H1 (cell line): ENCODE measurements around the gene FCHSD1. TPM values are rescaled to one million over a fixed set of nuclear protein-coding genes. Genes with fewer than 3 reads are reported as not detected.

ENCODE experiments used
- CTCF ChIA-PET: fragments of 300-600 bp; sonication (Branson Sonifier 250); formaldehyde crosslinking; loops from one replicate; lab custom pipeline; 2021; ENCODE audit not compliant: partially characterized antibody; lab: Charles Lee
- POLR2A ChIA-PET: fragments of 300-600 bp; sonication (Branson Sonifier 250); formaldehyde crosslinking; loops from one replicate; lab custom pipeline; 2021; ENCODE audit warnings: inconsistent platforms; ENCODE audit not compliant: partially characterized antibody; lab: Charles Lee
- DNase-seq, 2 experiments: peaks; one replicate each; pipeline versions ENCODE4 v3.0.0 to v3.0.0-alpha.2; 2010 to 2022; ENCODE audit warnings: low spot score in 2 of 2, low read depth in 1 of 2, mixed read lengths in 1 of 2
- FAIRE-seq: peaks from 2 replicates; lab custom pipeline; 2011; peaks lifted over from hg19 to GRCh38; lab: Jason Lieb, UNC
- H2AFZ ChIP-seq: 2 replicates; pipeline ENCODE4 v1.8.1; 2012; ENCODE audit warnings: low read length, inconsistent platforms
- H2AK5ac ChIP-seq: 2 replicates; pipeline ENCODE4 v1.6.1; 2013; ENCODE audit warnings: low read depth, low read length
- H2BK120ac ChIP-seq: replicated peaks from 2 replicates; pipeline ENCODE3; 2013; ENCODE audit warnings: low read depth, low read length, inconsistent platforms
- H2BK12ac ChIP-seq: 2 replicates; pipeline ENCODE4 v1.6.1; 2013; ENCODE audit warnings: low read depth, low read length
- H2BK15ac ChIP-seq: 2 replicates; pipeline ENCODE4 v1.6.1; 2013; ENCODE audit warnings: low read length
- H2BK20ac ChIP-seq: 2 replicates; pipeline ENCODE4 v1.6.1; 2013; ENCODE audit warnings: low read length
- H2BK5ac ChIP-seq: 2 replicates; pipeline ENCODE4 v1.6.1; 2013; ENCODE audit warnings: low read depth, low read length
- H3K14ac ChIP-seq: 2 replicates; pipeline ENCODE4 v1.6.1; 2013; ENCODE audit warnings: inconsistent platforms; ENCODE audit not compliant: insufficient read length
- H3K18ac ChIP-seq: 2 replicates; pipeline ENCODE4 v1.6.1; 2013; ENCODE audit warnings: low read length; ENCODE audit errors: extremely low read depth
- H3K23ac ChIP-seq: 2 replicates; pipeline ENCODE4 v1.6.1; 2013; ENCODE audit warnings: inconsistent platforms; ENCODE audit not compliant: insufficient read length
- H3K23me2 ChIP-seq: 2 replicates; pipeline ENCODE4 v1.6.1; 2013; ENCODE audit warnings: low read depth, low read length
- H3K27ac ChIP-seq: 2 replicates; pipeline ENCODE4 v1.6.1; 2011; ENCODE audit warnings: low read depth, low read length, inconsistent platforms
- H3K27me3 ChIP-seq, 4 experiments: replicated peaks in 1 of 4; 1 replicate in 1 of 4; 2 replicates in 3 of 4; pipeline versions ENCODE4 v1.6.1 to v1.8.1; 2011 to 2013; ENCODE audit warnings: low read length in 3 of 4, mild to moderate bottlenecking in 3 of 4, inconsistent platforms in 2 of 4, mixed read lengths in 2 of 4, moderate library complexity in 1 of 4; ENCODE audit not compliant: control insufficient read depth in 3 of 4, insufficient read depth in 3 of 4; ENCODE audit errors: extremely low read depth in 1 of 4
- H3K36me3 ChIP-seq, 4 experiments: 2 replicates each; pipeline versions ENCODE4 v1.6.1 to v1.8.1; 2011 to 2013; ENCODE audit warnings: mild to moderate bottlenecking in 4 of 4, low read length in 3 of 4, moderate library complexity in 2 of 4, control low read depth in 1 of 4, inconsistent platforms in 1 of 4; ENCODE audit not compliant: insufficient read depth in 4 of 4, control insufficient read depth in 2 of 4
- H3K4ac ChIP-seq: replicated peaks from 2 replicates; pipeline ENCODE3; 2013; ENCODE audit warnings: low read length, low read depth, mixed read lengths, inconsistent platforms; ENCODE audit not compliant: insufficient read length
- H3K4me1 ChIP-seq, 4 experiments: replicated peaks in 1 of 4; 1 replicate in 1 of 4; 2 replicates in 3 of 4; pipeline versions ENCODE4 v1.6.1 to v1.8.1; 2011 to 2013; ENCODE audit warnings: low read length in 3 of 4, inconsistent platforms in 2 of 4, mixed read lengths in 1 of 4; ENCODE audit not compliant: insufficient read depth in 4 of 4, control insufficient read depth in 3 of 4
- H3K4me2 ChIP-seq, 2 experiments: 2 replicates each; pipeline versions ENCODE4 v1.6.1 to v1.8.1; 2011 to 2013; ENCODE audit warnings: low read depth in 2 of 2, low read length in 2 of 2, control low read depth in 1 of 2, inconsistent platforms in 1 of 2, mild to moderate bottlenecking in 1 of 2; ENCODE audit not compliant: insufficient read depth in 1 of 2
- H3K4me3 ChIP-seq, 4 experiments: fragments of 200-600, 300-600 bp in 1 of 4; sonication (generic), shearing (Covaris generic), sonication (Bioruptor Twin) in 1 of 4; 2 replicates each; pipeline versions ENCODE4 v1.5.1 to v1.8.1; 2011 to 2016; ENCODE audit warnings: low read length in 4 of 4, low read depth in 3 of 4, control low read depth in 2 of 4, inconsistent platforms in 2 of 4, mild to moderate bottlenecking in 2 of 4, mixed read lengths in 1 of 4, moderate library complexity in 1 of 4; ENCODE audit not compliant: insufficient read depth in 2 of 4; ENCODE audit errors: extremely low read depth in 1 of 4
- H3K56ac ChIP-seq: replicated peaks from 2 replicates; pipeline ENCODE3; 2013; ENCODE audit warnings: low read depth, mild to moderate bottlenecking, mixed read lengths, low read length, inconsistent platforms; ENCODE audit not compliant: insufficient read length
- H3K79me1 ChIP-seq: 2 replicates; pipeline ENCODE4 v1.6.1; 2013; ENCODE audit warnings: low read depth, low read length, control low read depth
- H3K79me2 ChIP-seq, 2 experiments: 2 replicates each; pipeline versions ENCODE4 v1.6.1 to v1.8.1; 2012 to 2013; ENCODE audit warnings: low read length in 2 of 2, mild to moderate bottlenecking in 2 of 2, inconsistent platforms in 1 of 2; ENCODE audit not compliant: insufficient read depth in 2 of 2, control insufficient read depth in 1 of 2
- H3K9ac ChIP-seq, 4 experiments: replicated peaks in 1 of 4; 1 replicate in 1 of 4; 2 replicates in 3 of 4; pipeline versions ENCODE4 v1.6.1 to v1.8.1; 2011 to 2013; ENCODE audit warnings: low read depth in 3 of 4, low read length in 3 of 4, control low read depth in 2 of 4, mild to moderate bottlenecking in 2 of 4, moderate library complexity in 2 of 4, inconsistent platforms in 1 of 4; ENCODE audit errors: extremely low read depth in 1 of 4
- H3K9me3 ChIP-seq, 2 experiments: 2 replicates each; pipeline versions ENCODE4 v1.6.1 to v1.8.1; 2012 to 2013; ENCODE audit warnings: mild to moderate bottlenecking in 2 of 2, moderate library complexity in 2 of 2, control low read depth in 1 of 2, inconsistent platforms in 1 of 2, low read depth in 1 of 2, low read length in 1 of 2, mixed read lengths in 1 of 2; ENCODE audit not compliant: insufficient read depth in 2 of 2
- H4K20me1 ChIP-seq, 2 experiments: replicated peaks in 1 of 2; 2 replicates each; pipeline versions ENCODE3 to v1.8.1; 2011 to 2013; ENCODE audit warnings: inconsistent platforms in 2 of 2, low read length in 2 of 2, mild to moderate bottlenecking in 1 of 2; ENCODE audit not compliant: insufficient read depth in 2 of 2, control insufficient read depth in 1 of 2
- H4K5ac ChIP-seq: 2 replicates; pipeline ENCODE4 v1.6.1; 2013; ENCODE audit warnings: low read length, low read depth, mixed read lengths, inconsistent platforms; ENCODE audit not compliant: insufficient read length
- H4K8ac ChIP-seq: 2 replicates; pipeline ENCODE4 v1.8.0; 2013; ENCODE audit warnings: mild to moderate bottlenecking, moderate library complexity, low read length, inconsistent platforms; ENCODE audit not compliant: insufficient read depth; ENCODE audit errors: extremely low read depth
- H4K91ac ChIP-seq: replicated peaks from 2 replicates; pipeline ENCODE3; 2013; ENCODE audit warnings: low read length, mixed read lengths, inconsistent platforms; ENCODE audit not compliant: insufficient read length
- CTCF ChIP-seq, 3 experiments: IDR thresholded peaks; 1 replicate in 2 of 3; 2 replicates in 1 of 3; pipeline versions ENCODE4 v1.5.1 to v1.6.1; 2011; ENCODE audit warnings: low read length in 3 of 3, mild to moderate bottlenecking in 3 of 3, inconsistent platforms in 2 of 3, low read depth in 1 of 3, moderate library complexity in 1 of 3; ENCODE audit not compliant: insufficient read depth in 1 of 3; ENCODE audit errors: control extremely low read depth in 1 of 3
- RAD21 ChIP-seq, 2 experiments: IDR thresholded peaks in 1 of 2; conservative IDR thresholded peaks in 1 of 2; 2 replicates each; pipeline ENCODE4 v1.6.1; 2011; ENCODE audit warnings: low read depth in 2 of 2, low read length in 2 of 2, improper control_type of control experiment in 1 of 2, inconsistent platforms in 1 of 2, mild to moderate bottlenecking in 1 of 2, moderate library complexity in 1 of 2
- RXRA ChIP-seq: IDR thresholded peaks from 2 replicates; pipeline ENCODE4 v1.6.1; 2011; ENCODE audit warnings: low read depth, mild to moderate bottlenecking, low read length, moderate library complexity; ENCODE audit not compliant: insufficient read depth
- YY1 ChIP-seq: IDR thresholded peaks from 2 replicates; pipeline ENCODE4 v1.6.1; 2011; ENCODE audit warnings: low read depth, mild to moderate bottlenecking, low read length
- ZNF274 ChIP-seq: IDR thresholded peaks from 2 replicates; pipeline ENCODE4 v1.7.0; 2012; ENCODE audit warnings: low read length, borderline replicate concordance; ENCODE audit errors: extremely low read depth
- polyA plus RNA-seq, 7 experiments: library from polyadenylated mRNA; depleted of rRNA in 3 of 7; stranded (reverse) in 5 of 7; unstranded in 2 of 7; fragments of >200 nt in 5 of 7; fragments of 200-250 nt in 2 of 7; gene quantifications; 1 replicate in 5 of 7; 2 replicates in 1 of 7; 4 replicates in 1 of 7; pipeline versions ENCODE4 v1.2.1 to v1.2.3, GENCODE V29; 2011 to 2013; ENCODE audit warnings: missing spikeins in 2 of 7, mixed read lengths in 2 of 7
- total RNA-seq: library from RNA; stranded (reverse); fragmentation: NEBNext Ultra II Directional; extraction: Animal tissue kit (Norgen Biotek cat#: 25700); gene quantifications from 2 replicates; pipeline ENCODE4 v1.2.1, GENCODE V29; 2021
- TF ChIP-seq, protein P1 (sequence below): IDR thresholded peaks from 2 replicates; pipeline ENCODE4 v1.6.1; 2011; ENCODE audit warnings: low read depth, mild to moderate bottlenecking, low read length; ENCODE audit not compliant: insufficient read depth

The FCHSD1 gene
- total and polyA plus RNA-seq, 2 of the 8 experiments (the other 6 are each of a cell fraction or from before 2014, with no cell fraction given): 22.0 to 30.1 TPM

DNA sequence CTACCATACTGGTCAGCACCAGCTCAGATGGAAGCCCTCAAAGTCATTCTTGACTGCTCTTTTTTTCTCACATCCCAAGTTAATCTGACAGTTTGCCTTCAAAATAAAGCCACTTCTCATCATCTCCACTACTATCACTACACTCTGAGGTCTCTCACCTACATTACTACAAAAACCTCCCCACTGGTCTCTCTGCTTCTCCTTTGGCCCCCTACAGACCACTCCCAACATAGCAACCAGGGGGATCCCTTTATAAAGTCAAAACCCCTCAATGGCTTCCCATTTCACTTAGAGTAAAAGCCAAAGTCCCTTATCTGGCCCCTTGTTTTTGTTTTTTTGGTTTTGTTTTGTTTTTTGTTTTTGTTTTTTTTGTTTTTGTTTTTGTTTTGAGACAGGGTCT, 26.2 kb upstream of the FCHSD1 start:
- Histone ChIP-seq H3K79me2 (peaks cover 0 to 6% of the 10 kb centered on the region in 2 experiments; a peak in 1 of 4 replicates), H3K9ac (no peak overlapping the region)
- CTCF ChIA-PET: interaction anchor here (0.7 to 7.3 kb wide), 16 partner anchors 10 to 283 kb away, joined by 3 to 59 read pairs (median 4); partner anchors contain the start of genes PCDH1 and PCDH12

More for the DNA sequence above, 26.2 kb upstream of the FCHSD1 start:
- peaks cover 0 to 3% of the 10 kb centered on the region in 2 experiments for H4K20me1 ChIP-seq
- no peak overlapping the region for H2AK5ac ChIP-seq
- H3K36me3 ChIP-seq: peaks cover 2 to 12% (median 5%) of the 10 kb centered on the region in 4 experiments; a peak in 5 of 8 replicates
- H2BK120ac ChIP-seq: no peak overlapping the region
- no peak overlapping the region for H2BK5ac ChIP-seq
- H3K23me2 ChIP-seq: peaks cover 11% of the 10 kb centered on the region
- no peak overlapping the region for H3K27ac ChIP-seq
- H3K4me1 ChIP-seq: peaks cover 9 to 30% (median 20%) of the 10 kb centered on the region in 4 experiments
- POLR2A ChIA-PET: interaction anchor here (0.8 kb wide), 1 partner anchor 33 kb away, joined by 4 read pairs; no protein-coding TSS in a partner anchor
- no peak overlapping the region for H2BK20ac ChIP-seq
- H3K14ac ChIP-seq: no peak overlapping the region
- no peak overlapping the region for H3K4me3 ChIP-seq
- no peaks in the 10 kb centered on the region for H3K27me3 ChIP-seq
- H3K4ac ChIP-seq: no peak overlapping the region
- DNase-seq: peak in 1 of 2 experiments; percentile 69
- no peak overlapping the region for H4K8ac ChIP-seq
- H2AFZ ChIP-seq: no peak overlapping the region
- H4K91ac ChIP-seq: no peak overlapping the region
- H3K18ac ChIP-seq: no peak overlapping the region
- H3K56ac ChIP-seq: no peak overlapping the region
- no peak overlapping the region for H2BK12ac ChIP-seq
- H3K9me3 ChIP-seq: no peaks in the 10 kb centered on the region
- no peak for TF ChIP-seq ZNF274
- peak; percentile 71 for TF ChIP-seq YY1
- TF ChIP-seq, protein P1, sequence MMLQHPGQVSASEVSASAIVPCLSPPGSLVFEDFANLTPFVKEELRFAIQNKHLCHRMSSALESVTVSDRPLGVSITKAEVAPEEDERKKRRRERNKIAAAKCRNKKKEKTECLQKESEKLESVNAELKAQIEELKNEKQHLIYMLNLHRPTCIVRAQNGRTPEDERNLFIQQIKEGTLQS: no peak
- peak; percentile 15 to 42; a peak in 2 of 4 replicates for TF ChIP-seq RAD21 (IDR thresholded peaks at IDR 0.05 in 1 of 2, conservative IDR thresholded peaks at IDR 0.05 in 1 of 2; ENCODE audit: low read depth in 2 of 2, low read length in 2 of 2)
- no peak for TF ChIP-seq RXRA
- peak in 2 of 3 experiments; percentile 60 to 63; a peak in 3 of 4 replicates for TF ChIP-seq CTCF (IDR thresholded peaks at IDR 0.05; ENCODE audit: control extremely low read depth in 1 of 3, insufficient read depth in 1 of 3, low read depth in 1 of 3, low read length in 3 of 3)
- no peak overlapping the region for H3K23ac ChIP-seq
- no peak overlapping the region for H2BK15ac ChIP-seq
- H3K4me2 ChIP-seq: no peak overlapping the region
- no peaks in the 10 kb centered on the region; the same call in 1 of the 2 replicates for H3K79me1 ChIP-seq
- H4K5ac ChIP-seq: no peak overlapping the region
- no peak for FAIRE-seq
